Glutamatergic neuron (in vitro differentiated cells): Measurements from ENCODE around the gene UBTD2. TPM values are rescaled to one million over a fixed set of nuclear protein-coding genes. Genes with fewer than 3 reads are reported as not detected.

Experiments used
- DNase-seq: peaks from one replicate; pipeline ENCODE4 v3.0.0; 2022
- H3K27ac Mint-ChIP-seq: one replicate; pipeline ENCODE4 v1.8.0; 2020; ENCODE audit warnings: mild to moderate bottlenecking, mixed read lengths, inconsistent platforms; ENCODE audit not compliant: unreplicated experiment
- H3K27me3 Mint-ChIP-seq: one replicate; pipeline ENCODE4 v1.8.0; 2020; ENCODE audit warnings: mild to moderate bottlenecking, moderate library complexity, mixed read lengths, inconsistent platforms; ENCODE audit not compliant: unreplicated experiment
- H3K36me3 Mint-ChIP-seq: one replicate; pipeline ENCODE4 v1.8.0; 2020; ENCODE audit warnings: mild to moderate bottlenecking, mixed read lengths, inconsistent platforms; ENCODE audit not compliant: unreplicated experiment
- H3K4me1 Mint-ChIP-seq: one replicate; pipeline ENCODE4 v1.8.0; 2020; ENCODE audit warnings: mild to moderate bottlenecking, low read depth, mixed read lengths, inconsistent platforms; ENCODE audit not compliant: unreplicated experiment
- H3K4me3 Mint-ChIP-seq: one replicate; pipeline ENCODE4 v1.8.0; 2020; ENCODE audit warnings: mild to moderate bottlenecking, mixed read lengths, inconsistent platforms; ENCODE audit not compliant: unreplicated experiment
- H3K9me3 Mint-ChIP-seq: one replicate; pipeline ENCODE4 v1.8.0; 2020; ENCODE audit warnings: mild to moderate bottlenecking, moderate library complexity, mixed read lengths, inconsistent platforms; ENCODE audit not compliant: unreplicated experiment
- CTCF ChIP-seq: fragments of 200-600 bp; sonication (generic); IDR thresholded peaks from one replicate; pipeline ENCODE4 v1.5.0; 2021; ENCODE audit not compliant: partially characterized antibody, unreplicated experiment
- total RNA-seq: library from RNA; stranded (reverse); fragmentation: NEBNext Ultra II Directional; extraction: Animal tissue kit (Norgen Biotek cat#: 25700); gene quantifications from one replicate; pipeline ENCODE4 v1.2.1, GENCODE V29; 2021; ENCODE audit not compliant: unreplicated experiment

Gene UBTD2
- total RNA-seq, 1 donor from 2014 or later: 68.1 TPM

- Mint-ChIP-seq H3K27me3 (peaks cover 2% of the 10 kb centered on the region), H3K36me3 (no peaks in the 10 kb centered on the region), H3K4me1 (no peaks in the 10 kb centered on the region), H3K9me3 (peaks cover 2% of the 10 kb centered on the region), H3K4me3 (no peak overlapping the region), H3K27ac (no peak overlapping the region)
- no peak for TF ChIP-seq CTCF
- DNase-seq: no peak
Measured at GRCh38 chr5:172194985-172195774, 88.4 kb downstream of the UBTD2 start.

DNA sequence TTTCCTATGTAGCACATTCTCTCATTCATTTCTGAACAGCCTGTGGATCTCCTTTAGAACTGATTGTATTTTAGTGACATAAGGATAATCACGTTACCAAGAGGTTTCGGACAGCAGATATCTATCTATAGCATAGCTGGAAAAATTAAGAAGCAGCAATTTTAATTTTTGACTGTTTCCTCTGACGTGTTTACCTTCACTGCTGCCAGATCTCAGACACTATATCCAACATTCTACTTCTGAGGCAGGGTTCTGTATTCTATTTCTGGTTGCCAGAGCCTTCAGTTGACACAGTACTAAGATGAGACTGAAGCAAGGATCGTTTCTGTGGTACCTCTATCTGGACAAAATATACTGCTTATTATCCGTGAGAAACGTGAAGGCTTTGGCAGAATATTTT, 89.7 kb downstream of the UBTD2 start, which contains the start of gene EFCAB9:
Gene EFCAB9 (plus strand): TSS at position 301 of the 400 bp plus-strand sequence. CDS start 1 bp downstream, at position 302.
- DNase-seq: no peak
- peaks cover 4% of the 10 kb centered on the region for H3K4me1 Mint-ChIP-seq
- H3K27ac Mint-ChIP-seq: no peak within 1 kb of the TSS
- H3K9me3 Mint-ChIP-seq: peaks cover 4% of the 10 kb centered on the region
- H3K4me3 Mint-ChIP-seq: no peak within 1 kb of the TSS
- peaks cover under 1% of the 10 kb centered on the region for H3K27me3 Mint-ChIP-seq
- no peak for TF ChIP-seq CTCF
- H3K36me3 Mint-ChIP-seq: no peaks in the 10 kb centered on the region

DNA sequence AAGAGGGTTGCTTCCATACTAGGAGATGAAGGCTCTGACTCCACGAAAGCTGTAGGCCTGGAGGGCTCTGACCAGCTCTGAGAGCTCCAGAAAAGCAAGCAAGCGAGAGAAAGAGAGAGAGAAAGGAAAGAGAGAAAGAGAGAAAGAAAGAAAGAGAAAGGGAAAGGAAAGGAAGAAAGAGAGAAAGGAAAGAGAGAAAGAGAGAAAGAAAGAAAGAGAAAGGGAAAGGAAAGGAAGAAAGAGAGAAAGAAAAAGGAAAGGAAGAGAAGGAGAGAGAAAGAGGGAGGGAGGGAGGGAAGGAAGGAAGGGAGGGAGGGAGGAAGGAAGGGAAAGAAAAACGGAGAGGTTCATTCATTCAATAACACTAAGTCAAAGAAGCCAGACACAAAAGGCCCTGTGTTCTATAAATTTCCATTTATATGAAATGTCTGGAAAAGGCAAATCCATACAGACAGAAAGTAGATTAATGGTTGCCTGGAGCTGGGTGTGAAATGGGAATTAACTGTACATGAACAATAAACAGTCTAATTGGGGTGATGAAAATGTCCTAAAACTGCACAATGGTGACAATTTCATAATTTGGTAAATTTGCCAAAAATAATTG, 93.8 kb downstream of the UBTD2 start:
- peaks cover 10% of the 10 kb centered on the region for H3K4me1 Mint-ChIP-seq
- peak overlapping the region; percentile 75 for H3K4me3 Mint-ChIP-seq
- H3K27ac Mint-ChIP-seq: peak overlapping the region; percentile 66
- no peaks in the 10 kb centered on the region for H3K36me3 Mint-ChIP-seq
- H3K9me3 Mint-ChIP-seq: peaks cover 4% of the 10 kb centered on the region
- peaks cover 6% of the 10 kb centered on the region for H3K27me3 Mint-ChIP-seq
- TF ChIP-seq CTCF: no peak
- no peak for DNase-seq

- H3K4me1 Mint-ChIP-seq: peaks cover 10% of the 10 kb centered on the region
Measured at GRCh38 chr5:172188893-172189692, 94.5 kb downstream of the UBTD2 start.

More at GRCh38 chr5:172188893-172189692, 94.5 kb downstream of the UBTD2 start:
- no peaks in the 10 kb centered on the region for H3K36me3 Mint-ChIP-seq
- TF ChIP-seq CTCF: peak; percentile 7
- peak overlapping the region; percentile 66 for H3K27ac Mint-ChIP-seq
- DNase-seq: peak; percentile 26
- H3K27me3 Mint-ChIP-seq: peaks cover 6% of the 10 kb centered on the region
- peaks cover 4% of the 10 kb centered on the region for H3K9me3 Mint-ChIP-seq
- peak overlapping the region; percentile 75 for H3K4me3 Mint-ChIP-seq
